Iris pigment epithelial cell (primary cell): ENCODE measurements around the gene AMPH.
"Not testable (repeated sequence)": the region's sequence is repeated elsewhere in the genome, so short reads cannot be mapped to it uniquely, and the experiment has no call there.

Experiments used
- DNase-seq: peaks from one replicate; pipeline ENCODE4 v3.0.0-alpha.2; 2011; ENCODE audit warnings: low read depth

AMPH gene

DNA sequence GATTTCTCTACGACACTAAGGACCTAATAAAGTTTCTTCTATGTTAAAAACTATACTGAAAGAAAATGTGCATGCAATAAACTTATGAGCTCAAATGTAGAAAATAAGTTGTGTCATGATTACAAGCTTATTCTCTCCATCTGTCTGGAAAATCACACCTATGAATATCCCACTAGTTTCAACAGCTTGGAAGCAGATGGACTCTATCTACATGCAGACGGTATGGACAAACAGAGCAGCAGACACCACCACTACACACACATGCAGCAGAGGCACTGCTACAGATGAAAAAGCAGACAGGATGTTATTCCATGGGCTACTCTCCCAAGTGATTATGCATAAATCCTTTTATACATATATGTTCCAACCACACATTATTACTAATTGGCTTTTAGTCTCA, 234.3 kb downstream of the AMPH start:
- DNase-seq = no peak

DNA sequence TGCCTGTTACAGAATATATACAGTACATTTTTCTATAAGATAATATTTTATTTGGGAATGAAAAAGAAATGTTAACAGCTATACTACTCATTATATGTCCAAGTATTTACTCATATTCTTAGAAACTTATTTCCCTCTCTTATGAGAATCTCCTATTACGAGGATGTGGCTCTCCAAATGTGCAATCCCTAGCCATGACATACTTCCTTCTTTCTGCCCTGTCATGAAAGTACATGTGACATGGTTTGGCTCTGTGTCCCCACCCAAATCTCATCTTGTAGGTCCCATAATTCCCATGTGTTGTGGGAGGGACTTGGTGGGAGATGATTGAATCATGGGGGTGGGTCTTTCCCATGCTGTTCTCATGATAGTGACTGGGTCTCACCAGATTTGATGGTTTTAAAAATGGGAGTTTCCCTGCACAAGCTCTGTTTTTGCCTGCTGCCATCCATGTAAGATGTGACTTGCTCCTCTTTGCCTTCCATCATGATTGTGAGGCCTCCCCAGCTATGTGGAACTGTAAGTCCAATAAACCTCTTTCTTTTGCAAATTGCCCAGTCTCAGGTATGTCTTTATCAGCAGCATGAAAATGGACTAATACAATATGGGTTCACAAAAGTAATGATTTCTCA, 235.1 kb downstream of the AMPH start:
- DNase-seq = not testable (repeated sequence)

DNA sequence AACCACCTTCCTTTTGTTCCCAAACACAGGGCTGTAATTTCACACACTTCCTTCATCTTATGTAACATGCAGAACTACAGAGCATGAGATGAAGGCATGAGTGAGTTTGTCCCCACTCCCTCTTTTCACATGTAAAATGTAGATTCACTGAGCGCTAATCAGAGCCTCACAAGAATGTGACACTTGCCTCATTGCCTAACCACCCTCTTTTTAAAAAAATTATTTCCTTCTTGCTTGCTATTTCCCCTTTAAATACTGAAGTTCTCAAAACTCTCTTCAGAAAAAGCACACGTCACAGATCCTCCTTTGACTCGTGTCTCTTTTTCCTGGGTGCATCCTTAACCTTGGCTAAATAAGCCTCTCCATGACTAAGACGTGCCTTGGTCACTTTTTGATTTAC, 236.5 kb downstream of the AMPH start:
- DNase-seq = no peak

- DNase-seq = no peak
Observed at GRCh38 chr7:38393874-38394273, 237.3 kb downstream of the AMPH start.

DNA sequence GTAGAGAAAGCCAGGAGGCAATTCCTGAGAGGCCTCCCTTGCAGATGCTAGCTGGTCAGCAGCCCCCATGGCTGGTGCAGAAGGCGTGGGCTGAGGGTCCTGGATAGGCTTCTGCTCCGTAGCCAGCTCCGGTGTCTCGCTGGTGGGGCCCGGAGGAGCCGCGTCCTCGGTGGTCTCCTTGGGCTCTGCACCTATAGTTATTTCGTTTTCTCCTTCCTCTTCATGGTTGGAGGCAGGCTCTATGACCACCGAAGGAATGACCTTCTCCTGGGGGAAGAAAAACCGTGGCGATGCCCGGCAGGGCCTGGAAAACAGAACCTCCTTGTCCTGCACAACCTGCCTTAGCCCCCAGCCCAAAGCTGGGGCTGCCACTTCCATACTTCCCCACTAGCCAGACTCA, 239.4 kb downstream of the AMPH start:
- DNase-seq = no peak

GRCh38 chr7:38385682-38386081, 245.5 kb downstream of the AMPH start:
- DNase-seq = no peak

GRCh38 chr7:38383281-38383680, 247.9 kb downstream of the AMPH start:
- DNase-seq = no peak

GRCh38 chr7:38382684-38383083, 248.5 kb downstream of the AMPH start:
- peak; percentile 52 for DNase-seq

- DNase-seq = no peak
Observed at GRCh38 chr7:38375453-38375852, 255.7 kb downstream of the AMPH start.

GRCh38 chr7:38374507-38374906, 256.7 kb downstream of the AMPH start:
- peak; percentile 47 for DNase-seq

- no peak for DNase-seq
Observed at GRCh38 chr7:38373155-38373554, 258.0 kb downstream of the AMPH start.

DNA sequence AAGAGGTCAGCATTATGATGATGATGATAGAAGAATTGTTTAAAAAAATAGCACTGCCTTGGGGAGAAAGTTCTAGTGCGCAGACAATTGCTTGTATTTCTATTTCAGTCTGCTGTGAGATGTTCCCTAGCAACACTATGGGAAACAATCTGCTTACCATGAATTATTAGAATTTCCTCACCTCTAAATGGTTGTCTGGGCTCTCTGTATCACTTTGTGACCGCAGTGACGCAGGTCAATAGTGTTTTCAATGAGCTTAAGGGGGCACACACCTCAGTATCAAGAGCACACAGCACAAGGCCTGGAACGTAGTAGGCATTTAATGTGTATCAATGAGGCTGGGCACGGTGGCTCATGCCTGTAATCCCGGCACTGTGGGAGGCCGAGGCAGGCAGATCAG, 258.9 kb downstream of the AMPH start:
- no peak for DNase-seq

DNA sequence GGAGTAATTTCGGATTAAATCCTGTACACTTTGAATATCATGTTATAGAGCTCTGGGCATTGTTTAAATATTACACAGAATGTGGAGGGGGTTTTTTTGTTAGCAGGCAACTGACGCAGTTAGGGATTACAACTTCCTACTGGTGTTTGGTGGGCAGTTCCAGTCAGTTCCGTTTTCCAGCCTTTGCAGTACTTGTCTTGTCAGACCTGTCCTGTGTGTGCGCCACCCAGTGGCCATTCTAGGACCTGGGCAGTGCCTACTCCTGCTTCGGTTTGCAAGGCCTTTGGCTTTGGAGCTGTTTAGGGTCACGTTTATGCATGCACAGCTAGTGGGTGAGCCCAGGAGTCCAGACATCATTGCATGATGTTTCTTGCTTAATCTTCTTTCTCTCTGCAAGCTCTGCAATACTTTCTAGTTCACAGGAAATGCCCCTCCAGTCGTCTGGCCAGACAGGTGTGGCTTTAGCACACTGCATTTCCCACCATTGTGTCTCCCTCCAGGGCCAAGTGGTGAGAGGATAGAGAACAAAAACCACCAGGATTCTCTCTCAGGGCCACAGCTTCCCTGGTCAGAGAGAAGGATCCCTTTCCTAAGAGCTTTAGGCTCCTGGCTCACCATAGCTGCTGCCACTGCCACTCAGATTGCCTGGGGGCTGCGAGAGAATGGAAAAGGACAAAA, 261.2 kb downstream of the AMPH start:
- DNase-seq = peak; percentile 92

DNA sequence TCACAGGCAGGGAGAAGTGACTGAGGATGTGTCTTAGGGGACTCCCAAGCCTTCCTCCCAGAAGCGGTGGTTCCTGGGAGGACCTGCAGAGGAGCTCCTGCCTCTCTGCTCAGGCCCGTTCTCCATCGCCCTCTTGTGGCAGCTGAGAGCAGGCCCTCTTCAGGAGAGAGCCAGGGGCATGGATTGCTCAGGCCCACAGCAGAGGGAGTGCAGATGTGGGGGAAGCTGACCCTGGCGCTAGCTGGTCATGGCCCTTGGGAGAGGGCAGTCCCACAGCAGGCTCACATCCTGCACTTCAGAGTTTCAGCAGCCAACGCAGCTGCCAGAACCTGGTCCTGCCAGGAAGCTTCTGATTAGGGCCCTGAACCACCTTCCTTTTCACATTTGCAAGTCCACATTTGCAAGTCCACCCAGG, 263.0 kb downstream of the AMPH start:
- peak; percentile 77 for DNase-seq

DNA sequence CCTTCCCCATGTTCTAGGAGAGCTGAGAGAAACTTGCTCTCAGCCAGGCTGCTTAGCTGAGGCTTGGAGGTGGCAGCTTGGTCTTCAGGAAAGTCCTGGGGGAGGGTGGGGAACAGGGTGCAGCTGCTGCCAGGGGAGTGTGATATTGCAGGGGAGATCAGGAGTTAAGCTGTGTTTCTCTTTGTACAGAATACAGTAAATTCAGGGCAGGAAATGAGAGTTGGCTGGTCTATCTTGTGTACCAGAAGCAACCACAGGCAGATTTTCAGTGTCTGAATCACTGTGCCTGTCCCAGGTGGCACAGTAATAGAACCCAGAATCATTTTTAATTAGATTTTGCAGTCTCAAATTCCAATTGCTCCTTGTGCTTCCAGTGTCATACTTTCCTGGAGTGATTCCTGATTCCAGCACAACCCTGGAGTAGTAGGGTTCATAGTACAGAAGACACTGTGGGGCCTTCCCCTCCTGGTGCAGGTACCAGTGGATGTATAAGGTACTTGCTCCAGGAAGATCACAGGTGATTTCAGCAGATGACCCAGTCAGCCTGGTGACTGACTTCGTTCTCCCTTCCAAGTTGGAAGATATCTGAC, 263.8 kb downstream of the AMPH start:
- no peak for DNase-seq

- not testable (repeated sequence) for DNase-seq
Observed at GRCh38 chr7:38363379-38363778, 267.8 kb downstream of the AMPH start.

DNA sequence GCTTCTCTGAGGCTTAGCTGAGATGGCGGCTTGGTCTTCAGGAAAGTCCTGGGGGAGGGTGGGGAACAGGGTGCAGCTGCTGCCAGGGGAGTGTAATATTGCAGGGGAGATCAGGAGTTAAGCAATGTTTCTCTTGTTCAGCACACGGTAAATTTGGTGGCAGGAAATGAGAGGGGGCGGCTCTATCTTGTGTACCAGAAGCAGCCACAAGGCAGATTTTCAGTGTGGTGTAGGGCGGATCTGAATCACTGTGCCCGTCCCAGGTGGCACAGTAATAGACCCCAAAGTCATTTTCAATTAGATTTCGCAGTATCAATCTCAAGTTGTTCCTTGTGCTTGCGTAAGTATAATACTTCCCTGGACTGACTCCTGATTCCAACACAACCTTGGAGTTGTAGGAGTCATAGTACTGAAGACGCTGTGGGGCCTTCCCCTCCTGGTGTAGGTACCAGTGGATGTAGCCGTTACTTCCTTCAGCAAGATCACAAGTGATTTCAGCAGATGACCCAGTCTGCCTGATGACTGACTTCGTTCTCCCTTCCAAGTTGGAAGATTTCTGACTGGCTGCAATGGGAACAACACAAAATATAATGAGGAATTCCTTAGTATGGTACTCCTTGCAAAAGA, 268.4 kb downstream of the AMPH start:
- DNase-seq = not testable (repeated sequence)

DNA sequence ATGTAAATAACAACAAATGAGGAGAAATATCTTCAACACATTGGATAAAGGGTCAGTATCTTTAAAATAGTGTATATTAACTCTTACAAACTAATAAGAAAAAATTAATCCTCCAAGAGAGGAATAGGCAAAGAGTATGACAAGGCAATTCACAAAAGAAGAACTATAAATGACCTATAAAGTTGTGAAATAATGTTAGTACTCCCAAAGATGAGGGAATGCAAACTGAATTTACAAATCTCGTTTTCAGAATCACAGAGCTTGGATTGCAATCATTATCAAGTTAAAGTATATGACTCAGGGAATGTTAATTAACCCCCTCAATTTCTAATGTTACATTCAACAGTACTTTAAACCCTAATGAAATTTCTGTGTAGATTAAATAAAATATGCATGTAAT, 270.4 kb downstream of the AMPH start:
- no peak for DNase-seq

DNA sequence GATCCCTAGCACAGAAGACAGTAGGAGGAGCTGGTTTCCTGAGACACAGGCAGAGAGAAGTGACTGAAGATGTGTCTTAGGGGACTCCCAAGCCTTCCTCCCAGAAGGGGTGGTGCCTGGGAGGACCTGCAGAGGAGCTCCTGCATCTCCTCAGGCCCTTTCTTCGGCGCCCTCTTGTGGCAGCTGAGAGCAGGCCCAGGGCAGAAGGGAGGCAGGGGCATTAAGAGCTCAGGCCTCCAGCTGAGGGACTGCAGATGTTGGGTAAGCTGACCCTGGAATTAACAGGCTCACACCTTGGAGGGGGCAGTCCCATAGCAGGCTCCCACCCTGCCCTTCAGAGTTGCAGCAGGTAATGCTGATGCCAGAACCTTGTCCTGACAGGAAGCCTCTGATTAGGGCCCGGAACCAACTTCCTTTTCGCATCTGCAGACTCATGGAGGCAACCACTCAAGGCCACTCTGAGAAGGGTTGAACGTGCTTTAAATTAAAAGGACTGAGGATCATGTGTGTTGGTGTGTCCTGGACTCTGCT, 272.0 kb downstream of the AMPH start:
- not testable (repeated sequence) for DNase-seq

DNA sequence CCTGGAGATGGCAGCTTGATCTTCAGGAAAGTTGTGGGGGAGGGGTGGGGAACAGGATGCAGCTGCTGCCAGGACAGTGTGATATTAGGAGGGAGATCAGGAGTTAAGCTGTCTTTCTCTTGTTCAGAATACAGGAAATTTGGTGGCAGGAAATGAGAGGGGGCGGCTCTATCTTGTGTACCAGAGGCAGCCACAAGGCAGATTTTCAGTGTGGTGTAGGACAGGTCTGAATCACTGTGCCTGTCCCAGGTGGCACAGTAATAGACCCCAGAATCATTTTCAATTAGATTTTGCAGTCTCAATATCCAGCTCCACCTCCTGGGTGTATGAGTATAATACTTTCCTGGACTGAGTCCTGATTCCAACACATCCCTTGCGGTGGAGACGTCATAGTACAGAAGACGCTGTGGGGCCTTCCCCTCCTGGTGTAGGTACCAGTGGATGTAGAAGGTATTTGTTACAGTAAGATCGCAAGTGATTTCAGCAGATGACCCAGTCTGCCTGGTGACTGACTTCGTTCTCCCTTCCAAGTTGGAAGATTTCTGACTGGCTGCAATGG, 272.8 kb downstream of the AMPH start:
- DNase-seq = not testable (repeated sequence)

DNA sequence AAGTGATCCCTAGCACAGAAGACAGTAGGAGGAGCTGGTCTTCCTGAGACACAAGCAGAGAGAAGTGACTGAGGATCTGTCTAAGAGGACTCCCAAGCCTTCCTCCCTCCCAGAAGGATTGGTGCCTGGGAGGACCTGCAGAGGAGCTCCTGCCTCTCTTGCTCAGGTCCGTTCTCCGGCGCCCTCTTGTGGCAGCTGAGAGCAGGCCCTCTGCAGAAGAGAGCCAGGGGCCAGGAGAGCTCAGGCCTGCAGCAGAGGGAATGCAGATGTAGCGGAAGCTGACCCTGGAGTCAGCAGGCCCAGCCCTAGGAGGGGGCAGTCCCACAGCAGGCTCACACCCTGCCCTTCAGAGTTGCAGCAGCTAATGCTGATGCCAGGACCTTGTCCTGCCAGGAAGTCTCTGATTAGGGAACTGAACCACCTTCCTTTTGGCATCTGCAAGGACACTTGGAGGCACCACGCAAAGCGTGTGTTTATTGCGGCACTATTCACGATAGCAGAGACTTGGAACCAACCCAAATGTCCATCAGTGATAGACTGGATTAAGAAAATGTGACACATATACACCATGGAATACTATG, 276.8 kb downstream of the AMPH start:
- peak; percentile 32 for DNase-seq

GRCh38 chr7:38353431-38353881, 277.7 kb downstream of the AMPH start:
- DNase-seq = not testable (repeated sequence)
